GM19328 (cell line): ENCODE measurements around the gene CHAD.
"Not testable (repeated sequence)": the region's sequence is repeated elsewhere in the genome, so short reads cannot be mapped to it uniquely, and the experiment has no call there.

Source experiments
- ATAC-seq: cut with Tn5 transposase; IDR thresholded peaks from one replicate; pipeline ENCODE4 v1.9.1; 2021; ENCODE audit warnings: mild to moderate bottlenecking, moderate library complexity; ENCODE audit not compliant: unreplicated experiment

Gene CHAD

DNA sequence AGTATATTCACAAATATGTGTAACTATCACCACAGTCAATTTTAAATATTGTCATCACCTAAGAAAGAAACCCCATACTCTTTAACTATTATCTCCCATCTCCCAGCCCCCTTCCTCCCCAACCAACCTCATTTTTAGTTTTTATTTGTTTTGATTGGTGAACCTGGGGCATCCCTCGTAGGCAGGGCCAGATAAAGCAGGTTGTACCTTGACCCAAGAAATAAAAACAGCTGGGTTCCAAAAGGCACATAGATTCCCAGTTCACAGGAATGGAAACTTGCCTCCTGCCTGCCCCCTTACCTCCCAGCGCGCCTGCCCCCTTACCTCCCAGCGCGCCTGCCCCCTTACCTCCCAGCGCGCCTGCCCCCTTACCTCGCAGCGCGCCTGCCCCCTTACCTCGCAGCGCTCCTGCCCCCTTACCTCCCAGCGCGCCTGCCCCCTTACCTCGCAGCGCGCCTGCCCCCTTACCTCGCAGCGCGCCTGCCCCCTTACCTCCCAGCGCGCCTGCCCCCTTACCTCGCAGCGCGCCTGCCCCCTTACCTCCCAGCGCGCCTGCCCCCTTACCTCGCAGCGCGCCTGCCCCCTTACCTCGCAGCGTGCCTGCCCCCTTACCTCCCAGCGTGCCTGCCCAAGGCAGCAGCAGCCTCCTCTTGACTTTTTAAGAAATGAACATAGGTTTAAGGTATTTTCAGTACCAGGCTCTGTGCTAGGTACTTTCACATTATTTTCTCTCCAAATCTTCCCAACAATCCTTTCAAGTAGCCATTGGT, 7.3 kb upstream of the CHAD start:
- ATAC-seq: not testable (repeated sequence)

DNA sequence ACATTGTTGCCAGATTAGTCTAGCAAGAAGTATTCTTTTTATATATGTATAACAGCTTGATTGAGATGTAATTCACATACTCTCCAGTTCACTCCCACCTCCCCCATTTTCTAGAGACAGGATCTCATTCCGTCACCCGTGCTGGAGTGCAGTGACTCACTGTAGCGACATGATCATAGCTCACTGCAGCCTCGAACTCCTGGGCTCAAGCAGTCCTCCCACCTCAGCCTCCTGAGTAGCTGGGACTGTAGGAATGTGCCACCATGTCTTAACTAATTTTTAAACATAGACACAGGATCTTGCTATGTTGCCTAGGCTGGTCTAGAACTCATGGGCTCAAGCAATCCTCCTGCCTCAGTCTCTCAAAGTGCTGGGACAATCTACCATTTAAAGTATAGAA, 6.7 kb upstream of the CHAD start:
- ATAC-seq: no peak

DNA sequence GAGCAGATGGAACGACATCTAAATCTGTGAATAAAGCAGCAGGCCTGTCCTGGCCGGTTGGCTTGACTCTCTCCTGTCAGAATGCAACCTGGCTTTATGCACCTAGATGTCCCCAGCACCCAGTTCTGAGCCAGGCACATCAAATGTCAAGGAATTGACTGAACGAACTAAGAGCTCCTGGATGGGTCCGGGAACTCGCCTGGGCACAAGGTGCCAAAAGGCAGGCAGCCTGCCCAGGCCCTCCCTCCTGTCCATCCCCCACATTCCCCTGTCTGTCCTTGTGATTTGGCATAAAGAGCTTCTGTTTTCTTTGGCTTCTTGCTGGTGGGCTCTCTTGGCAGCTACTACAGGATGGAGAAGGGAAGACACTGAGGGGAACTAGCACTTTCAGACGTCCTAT, 5.8 kb upstream of the CHAD start:
- no peak for ATAC-seq

DNA sequence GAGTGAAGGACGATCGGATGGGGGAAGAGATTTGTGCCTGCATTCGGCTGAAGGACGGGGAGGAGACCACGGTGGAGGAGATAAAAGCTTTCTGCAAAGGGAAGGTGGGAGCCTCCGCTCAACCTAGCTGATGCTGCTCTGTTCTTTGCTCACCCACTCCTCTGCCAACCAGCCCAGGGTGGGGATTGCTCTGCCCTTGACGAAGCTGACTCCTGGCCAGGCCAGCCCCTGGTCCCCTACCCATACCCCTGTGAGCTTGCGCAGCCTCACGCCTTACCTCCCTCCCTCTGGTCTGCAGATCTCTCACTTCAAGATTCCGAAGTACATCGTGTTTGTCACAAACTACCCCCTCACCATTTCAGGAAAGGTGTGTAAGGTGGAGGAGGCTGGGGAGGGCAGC, 5.2 kb upstream of the CHAD start:
- no peak for ATAC-seq

DNA sequence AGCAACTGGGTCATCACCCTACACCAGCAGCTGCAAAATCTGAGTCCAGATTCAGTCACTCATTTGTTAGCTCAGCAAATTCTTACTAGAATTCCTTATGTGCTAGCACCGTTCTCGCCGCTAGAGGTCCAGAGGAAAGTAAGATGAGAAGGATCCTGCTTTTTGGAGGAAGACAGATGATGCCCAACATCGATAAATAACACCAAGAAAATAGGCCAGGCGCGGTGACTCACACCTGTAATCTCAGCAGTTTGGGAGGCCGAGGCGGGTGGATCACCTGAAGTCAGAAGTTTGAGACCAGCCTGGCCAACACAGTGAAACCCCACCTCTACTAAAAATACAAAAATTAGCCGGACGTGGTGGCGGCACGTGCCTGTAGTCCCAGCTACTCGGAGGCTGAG, 4.1 kb upstream of the CHAD start:
- ATAC-seq: not testable (repeated sequence)

DNA sequence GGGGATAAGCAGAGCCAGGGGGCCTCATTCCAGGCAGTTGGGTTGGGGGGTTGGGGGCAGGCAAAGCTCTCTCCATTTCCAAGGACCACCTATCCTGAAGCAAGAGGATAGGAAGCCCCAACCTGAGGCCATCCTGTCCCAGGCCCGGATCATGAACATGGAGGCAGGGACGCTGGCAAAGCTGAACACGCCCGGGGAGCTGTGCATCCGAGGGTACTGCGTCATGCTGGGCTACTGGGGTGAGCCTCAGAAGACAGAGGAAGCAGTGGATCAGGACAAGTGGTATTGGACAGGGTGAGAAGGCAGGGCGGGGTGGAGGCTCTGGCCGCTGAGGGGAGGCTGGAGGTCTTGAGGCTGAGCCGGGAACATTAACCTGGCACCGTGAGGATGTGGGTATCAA, 3.6 kb upstream of the CHAD start:
- no peak for ATAC-seq

DNA sequence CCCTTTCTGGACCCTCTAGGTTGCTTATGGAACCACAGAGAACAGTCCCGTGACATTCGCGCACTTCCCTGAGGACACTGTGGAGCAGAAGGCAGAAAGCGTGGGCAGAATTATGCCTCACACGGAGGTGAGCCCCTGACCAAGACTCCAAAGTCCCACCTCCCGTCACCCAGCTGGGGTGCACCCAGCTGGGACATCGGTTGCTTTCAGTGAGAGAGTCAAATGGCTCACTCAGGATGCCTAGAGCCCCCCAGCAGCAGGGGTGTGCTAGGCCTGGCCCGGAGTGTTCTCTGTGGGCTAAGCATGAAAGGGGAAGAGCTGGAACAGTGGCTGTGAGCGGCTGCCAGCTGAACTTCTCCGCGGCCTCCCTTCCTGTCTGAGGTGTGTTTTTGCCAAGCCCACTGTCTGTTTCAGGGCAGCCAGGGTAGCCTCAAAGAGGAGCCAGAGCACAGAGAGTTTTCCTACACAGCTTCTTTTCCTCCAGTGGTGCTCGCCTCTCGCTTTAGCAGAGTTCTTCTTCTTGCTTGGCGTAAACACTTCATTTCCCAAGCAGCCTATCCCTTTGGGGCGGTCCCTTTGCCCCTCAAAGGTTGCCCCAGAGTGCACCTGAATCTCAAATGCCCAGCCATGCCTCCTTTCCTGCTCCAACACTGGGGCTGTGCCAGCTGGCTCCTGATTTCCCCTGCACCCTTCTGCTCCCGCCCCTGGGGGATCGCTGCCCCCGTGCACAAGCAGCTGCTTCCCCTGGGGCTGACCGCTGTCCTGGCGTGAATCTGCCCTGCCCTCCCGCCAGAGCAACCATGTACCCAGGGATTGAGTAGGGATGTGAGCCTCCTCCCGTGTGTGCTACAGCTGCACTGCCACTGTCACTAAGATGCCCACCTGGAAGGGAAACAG, 2.6 kb upstream of the CHAD start:
- ATAC-seq: no peak

DNA sequence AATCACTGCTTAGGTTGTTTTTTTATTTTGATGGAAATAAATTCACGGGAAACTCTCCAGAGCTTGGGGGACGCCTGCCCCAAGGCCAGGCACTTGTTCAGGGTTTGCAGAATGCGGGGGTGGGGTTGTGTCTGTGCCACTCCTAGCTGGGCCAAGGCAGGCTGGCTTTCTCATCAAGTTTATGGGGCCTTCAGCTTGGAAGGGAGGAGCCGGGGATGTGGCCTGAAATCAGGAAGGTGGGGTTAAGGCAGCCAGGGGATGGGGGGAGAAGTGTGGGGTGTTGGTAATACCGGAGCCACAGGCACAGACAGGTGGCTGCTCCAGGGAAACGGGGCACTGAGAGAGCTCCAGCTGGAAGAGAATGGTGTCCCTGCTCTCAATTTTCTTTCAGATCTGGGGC, 1.7 kb upstream of the CHAD start:
- no peak for ATAC-seq

DNA sequence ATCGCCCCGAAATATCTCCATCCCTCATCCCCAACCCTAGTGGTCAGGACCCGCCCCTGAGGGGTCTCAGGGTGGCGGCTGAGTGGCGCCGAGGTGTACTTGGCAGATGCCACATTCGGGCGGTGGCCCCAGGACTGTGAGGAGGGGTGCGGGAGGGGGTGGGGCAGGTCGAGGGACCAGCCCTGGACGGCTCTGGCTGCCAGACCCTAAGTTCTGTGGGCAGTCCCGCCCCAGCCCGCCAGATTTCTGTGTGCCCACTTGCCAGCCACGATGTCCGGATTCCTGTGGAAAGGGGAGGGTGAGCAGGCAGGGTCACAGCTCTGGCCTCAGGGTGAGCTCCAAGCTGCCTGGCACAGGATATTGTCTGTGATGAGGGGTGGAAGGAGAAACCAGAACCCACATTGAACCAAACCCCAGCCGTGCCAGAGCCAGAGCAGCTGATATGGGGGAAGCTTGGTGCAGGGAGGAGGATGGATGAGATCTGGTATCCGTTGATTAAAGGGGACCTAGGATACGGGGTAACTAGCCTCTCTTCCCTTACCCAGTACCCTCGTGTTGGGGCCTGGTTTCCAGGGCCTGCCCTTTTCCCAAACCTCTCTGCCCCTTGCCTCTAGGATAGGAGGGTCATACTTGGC, 1.1 kb upstream of the CHAD start:
- ATAC-seq: no peak

DNA sequence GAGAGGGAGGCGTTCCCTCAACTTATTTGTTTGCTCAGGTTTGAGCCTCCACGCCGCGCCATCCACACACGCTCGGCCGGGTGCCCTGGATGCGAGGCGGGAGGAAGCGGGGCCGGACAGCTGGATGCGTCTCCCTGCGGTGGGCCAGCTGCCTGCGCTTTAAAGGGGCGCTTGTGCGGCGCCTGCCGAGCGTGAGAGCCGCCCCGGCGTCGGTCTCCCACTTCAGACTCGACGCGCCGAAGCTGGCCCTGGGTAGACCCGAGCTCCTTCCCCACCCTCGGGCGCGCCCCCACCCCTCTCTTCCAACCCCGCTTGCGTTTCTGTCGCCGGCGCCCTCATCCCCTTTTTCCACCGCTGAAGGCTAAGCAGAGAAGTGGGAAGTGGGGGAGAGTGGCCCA, 527 bp upstream of the CHAD start:
- ATAC-seq: no peak

DNA sequence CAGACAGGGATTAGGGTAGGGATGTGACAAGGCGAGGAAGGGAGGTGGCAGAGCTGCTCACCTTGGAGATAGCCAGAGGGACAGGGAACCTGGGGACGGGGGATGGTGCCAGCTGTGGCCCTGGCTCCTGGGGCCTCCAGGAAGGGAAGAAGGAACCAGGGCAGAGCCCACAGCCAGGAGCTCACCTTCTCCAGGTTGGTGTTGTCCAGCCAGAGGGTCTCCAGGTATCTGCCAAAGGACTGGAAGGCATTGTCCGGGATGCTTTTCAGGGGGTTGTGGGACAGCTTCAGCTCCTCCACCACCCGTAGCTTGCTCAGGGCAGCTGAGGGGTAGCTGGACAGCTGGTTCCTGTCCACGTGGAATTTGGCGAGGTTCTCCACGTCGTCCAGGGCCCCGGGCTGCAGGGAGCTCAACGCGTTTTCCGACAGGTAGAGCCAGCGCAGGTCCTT, 801 bp downstream of the CHAD start:
- no peak for ATAC-seq

DNA sequence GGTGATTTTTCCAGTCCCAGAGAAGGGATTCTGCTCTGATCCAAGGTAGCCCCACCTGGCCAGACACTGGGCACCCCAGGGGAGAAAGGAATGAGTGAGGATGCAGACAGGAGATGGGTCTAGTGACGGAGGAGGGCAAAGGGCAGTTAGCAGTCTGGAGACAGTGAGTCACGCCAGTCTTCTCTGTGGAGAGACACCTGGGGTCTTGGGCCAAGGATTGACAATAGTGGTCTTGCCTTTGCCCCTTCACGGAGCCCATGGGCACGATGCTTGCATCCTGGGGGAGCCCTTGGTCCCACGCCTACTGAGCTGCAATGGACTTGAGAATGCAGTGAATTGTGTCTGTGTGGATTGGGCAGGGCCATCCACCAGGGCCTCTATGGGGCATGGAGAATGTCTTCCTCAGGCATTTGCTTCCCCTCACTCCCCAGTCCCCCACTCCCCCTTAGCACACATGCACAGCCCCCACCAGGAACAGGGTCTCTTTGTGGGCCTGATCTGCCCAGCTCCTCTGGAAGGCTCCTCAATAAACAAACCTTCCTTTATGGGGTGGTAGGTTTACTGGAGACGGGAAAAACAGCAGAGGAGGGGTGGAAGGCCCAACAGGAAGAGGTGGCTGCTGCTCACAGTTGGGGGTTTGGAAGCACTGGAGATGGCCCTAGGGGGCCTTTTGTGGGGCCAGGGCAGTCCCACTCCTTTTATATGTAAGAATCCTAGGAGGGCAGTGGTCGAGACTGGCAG, 1.4 kb downstream of the CHAD start:
- ATAC-seq: no peak

DNA sequence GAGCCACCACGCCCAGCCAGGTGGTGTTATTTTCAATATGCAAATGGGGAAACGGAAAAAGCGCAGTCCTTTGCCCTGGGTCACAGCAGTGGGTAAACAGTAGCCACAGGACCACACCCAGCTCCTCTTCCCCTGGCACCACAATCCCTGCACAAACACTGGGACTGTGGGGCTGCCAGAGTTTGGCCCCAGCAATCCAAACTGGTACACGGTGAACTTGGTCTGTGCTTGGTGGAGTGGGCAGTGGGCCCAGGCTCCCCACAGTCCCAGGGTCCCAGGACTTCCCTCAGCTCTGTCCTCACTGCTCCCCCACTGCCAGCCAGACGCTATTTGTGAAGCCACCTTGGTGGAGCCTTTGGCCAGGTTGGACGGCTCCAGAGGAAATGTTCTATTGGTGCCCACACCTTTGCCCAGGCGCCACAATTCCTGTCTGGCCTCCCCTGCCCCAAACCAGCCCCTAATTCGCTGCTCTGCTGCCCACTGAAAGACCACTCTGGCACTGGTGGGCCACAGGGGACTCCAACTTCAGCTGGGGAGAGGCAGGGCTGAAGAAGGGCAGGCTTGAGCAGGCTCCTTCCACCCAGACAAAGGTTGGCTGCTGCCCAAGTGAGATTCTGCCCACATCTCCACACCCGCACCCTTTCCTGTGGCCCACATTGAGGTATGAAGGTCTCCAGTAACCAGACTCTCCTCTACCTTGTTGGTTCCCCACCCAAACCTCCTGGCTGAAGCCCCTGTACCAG, 2.1 kb downstream of the CHAD start:
- ATAC-seq: no peak

DNA sequence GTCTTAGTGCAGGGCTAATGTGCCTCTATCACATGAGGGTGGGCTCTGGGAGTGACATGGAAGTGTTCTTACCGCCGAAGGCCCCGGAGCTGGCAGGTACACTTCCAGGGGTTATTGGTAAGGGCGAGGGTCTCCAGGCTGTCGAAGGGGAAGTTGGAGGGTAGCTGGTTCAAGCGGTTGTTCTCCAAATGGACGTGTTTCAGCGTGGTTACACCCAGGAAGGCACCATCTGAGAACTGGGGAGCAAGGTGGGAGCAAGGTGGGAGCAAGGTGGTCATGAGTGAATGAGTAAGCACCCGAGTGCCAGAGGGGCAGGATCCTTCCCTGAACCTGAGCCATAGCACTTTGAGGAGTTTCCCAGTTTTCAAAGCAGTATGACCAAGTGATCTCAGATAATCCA, 3.0 kb downstream of the CHAD start:
- no peak for ATAC-seq

DNA sequence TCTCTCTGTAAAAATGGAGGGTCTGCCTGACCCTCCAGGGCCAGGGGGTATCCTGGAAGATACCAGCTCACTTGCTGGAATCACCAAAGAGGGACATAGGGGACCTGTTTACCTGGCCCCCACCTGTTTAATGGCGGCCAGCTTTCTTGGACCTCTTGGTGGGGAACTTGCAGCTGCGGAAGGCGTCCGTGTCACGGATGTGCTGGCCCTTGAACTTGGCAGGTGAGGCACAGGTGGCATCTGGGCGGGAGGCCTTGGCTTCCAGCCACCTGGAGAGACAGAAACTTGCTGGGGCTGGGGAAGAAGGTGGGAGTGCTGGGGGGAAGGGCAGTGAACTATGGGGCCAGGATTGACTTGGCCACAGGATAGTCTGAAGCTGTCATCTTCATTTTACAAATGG, 3.5 kb downstream of the CHAD start:
- no peak for ATAC-seq

DNA sequence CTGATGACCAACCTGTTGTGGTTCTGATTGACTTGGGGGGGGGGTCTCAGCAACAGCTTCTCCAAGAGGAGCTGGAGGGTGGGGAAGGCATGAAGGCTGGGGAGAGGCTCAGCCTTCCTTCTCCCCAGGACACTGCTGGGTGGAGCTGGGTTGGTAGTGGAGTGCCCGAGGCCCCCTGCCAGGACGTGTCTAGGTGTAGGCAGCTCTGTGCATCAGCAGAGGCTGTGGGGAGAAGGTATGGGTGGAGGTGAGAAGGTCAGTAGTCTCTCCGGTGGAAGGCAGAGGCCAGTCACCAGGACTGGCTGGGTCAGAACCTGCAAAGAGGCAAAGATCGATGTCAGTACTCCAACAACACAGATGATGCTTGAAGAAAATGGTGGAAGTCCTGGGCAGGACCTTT, 3.9 kb downstream of the CHAD start:
- ATAC-seq: no peak

DNA sequence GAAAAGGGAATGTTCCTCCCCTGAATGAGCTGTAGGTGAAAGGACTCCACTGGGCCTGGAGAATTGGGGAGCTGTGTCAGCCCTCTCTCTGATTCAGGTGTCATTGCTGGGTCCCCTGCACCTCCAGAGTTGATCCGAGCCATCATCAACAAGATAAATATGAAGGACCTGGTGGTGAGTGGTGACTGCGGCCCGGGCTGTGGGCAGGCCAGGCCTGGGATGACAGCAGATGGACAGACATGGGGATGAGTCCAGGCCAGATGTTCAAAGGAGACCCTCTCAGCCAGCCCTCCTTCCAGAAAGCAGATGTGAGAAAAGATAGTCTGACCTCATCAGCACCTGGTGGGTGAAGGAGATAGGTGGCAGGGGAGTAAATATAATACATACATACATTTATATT, 4.6 kb downstream of the CHAD start:
- ATAC-seq: no peak

DNA sequence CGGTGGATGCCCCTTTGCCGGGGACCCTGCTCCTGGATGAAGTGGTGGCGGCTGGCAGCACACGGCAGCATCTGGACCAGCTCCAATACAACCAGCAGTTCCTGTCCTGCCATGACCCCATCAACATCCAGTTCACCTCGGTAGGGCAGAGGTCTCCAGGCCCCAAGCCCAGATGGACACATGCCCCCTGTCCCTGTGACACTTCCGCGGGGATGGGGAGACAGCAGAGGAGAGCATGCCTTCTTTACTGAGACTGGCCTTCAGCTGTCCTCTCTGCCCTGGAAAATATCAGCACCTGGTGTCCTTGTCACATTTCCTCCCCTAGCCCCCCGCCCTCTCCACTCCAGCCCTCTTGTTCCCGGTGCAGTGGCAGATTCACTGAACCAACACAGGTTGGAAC, 6.2 kb downstream of the CHAD start:
- ATAC-seq: no peak

DNA sequence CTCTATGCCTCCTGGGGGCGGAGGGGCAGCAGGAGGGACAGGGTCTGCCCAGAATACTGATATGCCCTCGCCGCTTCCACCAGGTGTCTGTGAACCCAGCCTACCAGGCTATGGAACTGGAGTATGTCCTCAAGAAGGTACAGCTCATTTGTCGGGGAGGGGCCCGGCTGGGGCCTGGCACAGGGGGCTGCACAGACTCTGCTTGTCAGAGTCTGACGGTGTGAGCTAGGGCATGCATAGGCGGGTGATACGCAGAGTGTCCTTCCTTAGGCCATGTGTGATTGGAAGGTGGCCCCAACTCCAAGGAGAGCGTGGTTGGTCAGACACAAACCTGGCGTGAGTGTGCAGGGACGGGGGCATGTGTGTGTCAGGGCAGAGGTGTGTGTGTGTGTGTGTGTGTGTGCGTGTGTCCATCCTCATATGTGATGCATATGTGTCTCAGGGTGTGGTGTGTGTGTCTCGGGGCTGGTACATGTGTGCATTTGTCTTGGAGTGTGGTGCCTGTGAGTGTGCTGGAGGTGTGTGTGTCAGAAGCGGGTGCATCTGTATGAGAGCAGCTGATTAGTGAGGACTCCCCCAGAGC, 7.0 kb downstream of the CHAD start:
- no peak for ATAC-seq
